Measurements from ENCODE around the gene BBS9. TPM values are rescaled to one million over a fixed set of nuclear protein-coding genes. Genes with fewer than 3 reads are reported as not detected.
"Not testable (repeated sequence)": the region's sequence is repeated elsewhere in the genome, so short reads cannot be mapped to it uniquely, and the experiment has no call there.

The BBS9 gene
- total RNA-seq, 2 donors from 2014 or later: 16.6 to 17.8 TPM

DNA sequence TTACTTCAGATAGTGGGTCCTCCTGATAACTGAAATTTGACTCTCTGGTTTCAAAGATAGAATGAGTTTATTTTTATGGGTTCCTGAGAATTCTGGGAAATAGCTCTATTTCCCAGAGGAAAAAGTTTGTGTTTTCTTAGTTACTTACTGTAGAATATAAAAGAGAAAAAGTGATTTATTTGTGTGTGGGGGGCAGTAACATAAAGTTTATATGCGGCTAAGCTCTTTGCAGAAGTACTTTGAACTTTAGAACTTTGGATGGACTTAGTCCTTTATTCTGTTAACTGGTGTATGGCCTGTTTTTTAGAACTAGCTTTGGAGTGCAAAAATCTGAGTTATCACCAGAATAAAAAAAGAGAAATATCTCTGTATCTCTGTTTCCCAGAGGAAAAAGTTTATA lies 157.1 kb downstream of the BBS9 start:
- Mint-ChIP-seq H3K27me3 (no peaks in the 10 kb centered on the region), H3K27ac (no peak overlapping the region), H3K4me1 (ENCODE audit: low read depth in 2 of 2) (no peaks in the 10 kb centered on the region), H3K9me3 (peaks cover 10% of the 10 kb centered on the region), H3K36me3 (peaks cover 22% of the 10 kb centered on the region), H3K4me3 (no peak overlapping the region)
- DNase-seq (ENCODE audit: low spot score) (no peak), ATAC-seq (no peak)

- H3K9me3 Mint-ChIP-seq: peaks cover 10% of the 10 kb centered on the region
- no peak overlapping the region for H3K27ac Mint-ChIP-seq
- H3K27me3 Mint-ChIP-seq: no peaks in the 10 kb centered on the region
- ATAC-seq (no peak), DNase-seq (ENCODE audit: low spot score) (no peak)
- no peak overlapping the region for H3K4me3 Mint-ChIP-seq
- peaks cover 22% of the 10 kb centered on the region for H3K36me3 Mint-ChIP-seq
- no peaks in the 10 kb centered on the region for H3K4me1 Mint-ChIP-seq (ENCODE audit: low read depth in 2 of 2)
These were observed 158.4 kb downstream of the BBS9 start for GRCh38 chr7:33287738-33288137.

- peaks cover 10% of the 10 kb centered on the region for H3K9me3 Mint-ChIP-seq
- no peak overlapping the region for H3K27ac Mint-ChIP-seq
- H3K4me3 Mint-ChIP-seq: no peak overlapping the region
- no peaks in the 10 kb centered on the region for H3K27me3 Mint-ChIP-seq
- DNase-seq (ENCODE audit: low spot score) (no peak), ATAC-seq (no peak)
- no peaks in the 10 kb centered on the region for H3K4me1 Mint-ChIP-seq (ENCODE audit: low read depth in 2 of 2)
- peaks cover 32% of the 10 kb centered on the region for H3K36me3 Mint-ChIP-seq
These were observed 169.5 kb downstream of the BBS9 start for GRCh38 chr7:33298848-33299247.

DNA sequence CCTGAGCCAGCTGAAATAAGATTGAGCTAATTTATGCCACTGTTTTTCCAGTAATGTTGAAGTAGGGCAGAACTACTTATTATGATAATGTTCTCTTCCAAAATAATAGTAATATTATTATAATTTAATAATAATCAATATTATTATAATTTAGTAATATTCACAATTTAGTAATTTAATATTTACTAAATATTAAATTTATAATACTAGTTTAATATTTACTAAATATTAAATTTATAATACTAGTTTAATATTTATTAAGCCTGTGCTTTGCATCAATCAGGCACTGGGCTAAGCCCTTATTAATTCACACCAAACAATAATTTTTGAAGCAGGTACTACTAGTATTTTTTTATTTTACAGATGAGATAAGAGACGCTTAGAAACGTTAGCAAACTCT lies 170.1 kb downstream of the BBS9 start:
- no peak for ATAC-seq
- Mint-ChIP-seq H3K4me1 (ENCODE audit: low read depth in 2 of 2) (no peaks in the 10 kb centered on the region), H3K9me3 (peaks cover 10% of the 10 kb centered on the region), H3K27ac (no peak overlapping the region), H3K27me3 (no peaks in the 10 kb centered on the region), H3K4me3 (no peak overlapping the region), H3K36me3 (peaks cover 32% of the 10 kb centered on the region)
- DNase-seq (ENCODE audit: low spot score): no peak

DNA sequence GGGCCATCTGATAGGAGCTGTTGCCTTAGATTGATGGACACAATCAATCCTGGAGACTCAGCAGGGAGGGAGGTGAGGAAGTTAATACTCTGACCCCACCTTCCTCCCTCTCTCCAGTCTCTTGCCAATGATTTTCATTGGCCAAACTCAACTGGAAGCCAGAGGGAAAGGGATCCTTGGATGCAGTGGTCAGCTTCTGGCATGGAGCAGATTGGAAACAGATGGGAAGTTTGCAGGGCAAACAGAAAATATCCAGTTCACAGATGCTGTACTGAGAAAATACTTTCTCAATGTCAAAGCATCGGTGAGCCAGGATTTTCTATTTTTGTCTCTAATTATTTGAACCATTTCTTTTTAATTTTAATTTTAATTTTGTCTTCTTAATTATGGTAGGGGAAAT lies 170.8 kb downstream of the BBS9 start:
- Mint-ChIP-seq H3K36me3 (peaks cover 32% of the 10 kb centered on the region), H3K4me3 (no peak overlapping the region)

GRCh38 chr7:33300742-33301141 lies 171.4 kb downstream of the BBS9 start:
- peaks cover 11% of the 10 kb centered on the region for H3K9me3 Mint-ChIP-seq
- no peak overlapping the region for H3K27ac Mint-ChIP-seq
- no peak for ATAC-seq
- no peaks in the 10 kb centered on the region for H3K4me1 Mint-ChIP-seq (ENCODE audit: low read depth in 2 of 2)
- H3K27me3 Mint-ChIP-seq: no peaks in the 10 kb centered on the region
- peaks cover 34% of the 10 kb centered on the region for H3K36me3 Mint-ChIP-seq
- no peak overlapping the region for H3K4me3 Mint-ChIP-seq
- DNase-seq (ENCODE audit: low spot score): no peak

More for the DNA sequence above, 170.8 kb downstream of the BBS9 start:
- Mint-ChIP-seq H3K27ac (no peak overlapping the region), H3K27me3 (no peaks in the 10 kb centered on the region), H3K9me3 (peaks cover 10% of the 10 kb centered on the region), H3K4me1 (ENCODE audit: low read depth in 2 of 2) (no peaks in the 10 kb centered on the region)
- no peak for DNase-seq (ENCODE audit: low spot score)
- ATAC-seq: no peak

- not testable (repeated sequence) for H3K27me3 Mint-ChIP-seq, ATAC-seq
These were observed 174.7 kb downstream of the BBS9 start for GRCh38 chr7:33303978-33304557.

DNA sequence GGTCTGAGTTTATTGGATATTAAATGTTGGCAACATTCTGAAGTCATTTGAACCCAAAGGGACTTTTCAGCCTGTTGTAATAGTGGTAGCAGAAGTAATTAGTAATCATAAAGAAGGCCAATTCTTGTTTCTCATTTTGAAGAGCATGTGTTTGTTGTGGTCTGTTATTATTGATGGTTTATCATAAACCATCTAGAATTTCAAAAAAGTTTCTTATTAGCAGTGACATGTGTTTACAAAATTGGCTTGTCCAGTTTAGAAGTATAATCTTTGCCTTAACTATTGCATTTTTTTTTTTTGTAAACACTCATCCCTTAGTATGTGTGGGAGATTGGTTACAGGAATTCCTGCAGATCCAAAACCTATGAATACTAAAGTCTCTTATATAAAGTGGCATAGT lies 177.8 kb downstream of the BBS9 start:
- Mint-ChIP-seq H3K4me1 (ENCODE audit: low read depth in 2 of 2) (peaks cover 0 to 5% of the 10 kb centered on the region in 2 donors), H3K27ac (no peak overlapping the region), H3K9me3 (peaks cover 7% of the 10 kb centered on the region), H3K27me3 (no peaks in the 10 kb centered on the region), H3K4me3 (no peak overlapping the region), H3K36me3 (peaks cover 16% of the 10 kb centered on the region)
- DNase-seq (ENCODE audit: low spot score) (no peak), ATAC-seq (no peak)

More at GRCh38 chr7:33303978-33304557, 174.7 kb downstream of the BBS9 start:
- Mint-ChIP-seq H3K36me3 (peaks cover 38% of the 10 kb centered on the region), H3K9me3 (peaks cover 13% of the 10 kb centered on the region)
- not testable (repeated sequence) for H3K4me1 Mint-ChIP-seq (ENCODE audit: low read depth in 2 of 2); H3K4me3 Mint-ChIP-seq; H3K27ac Mint-ChIP-seq; DNase-seq (ENCODE audit: low spot score)

DNA sequence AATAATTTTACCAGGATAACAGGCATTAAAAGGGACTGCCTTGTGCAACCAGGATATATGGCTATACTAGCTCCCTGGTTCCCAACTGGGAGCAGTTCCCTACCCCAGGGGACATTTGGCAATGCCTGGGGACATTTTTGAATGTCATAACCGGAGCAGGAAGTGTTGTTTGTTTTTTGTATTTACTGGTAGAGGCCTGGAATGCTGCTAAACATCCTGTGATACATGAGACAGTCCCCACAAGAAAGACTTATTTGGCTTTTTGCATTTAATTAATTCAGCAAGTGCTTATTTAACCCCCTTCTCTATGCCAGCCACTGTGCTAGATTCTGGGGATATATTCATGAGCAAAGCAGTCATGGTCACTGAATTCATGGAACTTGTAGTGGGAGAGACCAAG lies 181.2 kb downstream of the BBS9 start:
- Mint-ChIP-seq H3K36me3 (peaks cover 6% of the 10 kb centered on the region), H3K27me3 (no peaks in the 10 kb centered on the region), H3K4me3 (no peak overlapping the region), H3K9me3 (peaks cover 3% of the 10 kb centered on the region), H3K4me1 (ENCODE audit: low read depth in 2 of 2) (peaks cover 0 to 5% of the 10 kb centered on the region in 2 donors), H3K27ac (no peak overlapping the region)
- ATAC-seq (no peak), DNase-seq (ENCODE audit: low spot score) (no peak)

DNA sequence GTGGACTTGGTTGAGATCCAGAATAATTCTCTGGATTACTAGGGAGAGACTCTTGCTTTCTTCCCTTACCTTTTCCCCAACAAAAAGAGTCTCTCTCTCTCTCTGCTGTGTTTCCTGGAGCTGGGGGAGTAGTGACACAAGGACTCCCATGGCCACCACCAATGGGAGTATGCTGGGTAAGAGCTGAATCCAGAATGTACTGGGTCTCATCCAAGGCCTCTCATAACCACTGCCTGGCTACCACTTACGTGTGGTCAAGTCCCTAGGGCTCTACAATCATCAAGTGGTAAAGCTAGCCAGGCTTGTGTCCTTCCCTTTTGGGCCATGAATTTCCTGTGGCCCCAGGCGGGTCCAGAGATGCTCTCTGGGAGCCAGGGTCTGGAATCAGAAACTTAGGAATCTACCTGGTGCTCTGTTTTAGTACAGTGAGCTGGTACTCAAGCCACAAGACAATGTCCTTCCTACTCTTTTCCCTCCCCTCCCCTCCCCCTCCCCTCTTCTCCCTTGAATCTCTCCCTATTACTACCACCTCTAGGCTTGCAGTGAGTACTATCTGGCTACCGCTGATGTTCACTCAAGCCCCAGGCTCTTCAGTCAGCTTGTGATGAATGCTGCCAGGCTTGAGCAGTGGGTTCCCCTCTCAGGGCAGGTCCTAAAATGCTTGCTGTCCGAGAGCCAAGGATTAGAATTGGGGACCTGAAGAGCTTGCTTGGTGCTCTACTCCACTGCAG lies 196.6 kb downstream of the BBS9 start:
- Mint-ChIP-seq H3K4me1 (ENCODE audit: low read depth in 2 of 2) (no peaks in the 10 kb centered on the region), H3K36me3 (peaks cover 37% of the 10 kb centered on the region), H3K4me3 (no peak overlapping the region), H3K9me3 (peaks cover 13% of the 10 kb centered on the region), H3K27ac (no peak overlapping the region), H3K27me3 (no peaks in the 10 kb centered on the region)
- DNase-seq (ENCODE audit: low spot score) (no peak), ATAC-seq (no peak)

GRCh38 chr7:33326485-33326848 lies 197.1 kb downstream of the BBS9 start:
- H3K4me3 Mint-ChIP-seq: no peak overlapping the region
- ATAC-seq: no peak
- H3K9me3 Mint-ChIP-seq: peaks cover 13% of the 10 kb centered on the region
- no peak for DNase-seq (ENCODE audit: low spot score)
- no peaks in the 10 kb centered on the region for H3K4me1 Mint-ChIP-seq (ENCODE audit: low read depth in 2 of 2)
- H3K27ac Mint-ChIP-seq: no peak overlapping the region
- peaks cover 32% of the 10 kb centered on the region for H3K36me3 Mint-ChIP-seq
- H3K27me3 Mint-ChIP-seq: no peaks in the 10 kb centered on the region

GRCh38 chr7:33327427-33327826 lies 198.1 kb downstream of the BBS9 start:
- no peaks in the 10 kb centered on the region for H3K27me3 Mint-ChIP-seq
- no peak overlapping the region for H3K27ac Mint-ChIP-seq
- H3K36me3 Mint-ChIP-seq: peaks cover 27% of the 10 kb centered on the region
- peaks cover 13% of the 10 kb centered on the region for H3K9me3 Mint-ChIP-seq
- ATAC-seq (no peak), DNase-seq (ENCODE audit: low spot score) (no peak)
- H3K4me3 Mint-ChIP-seq: no peak overlapping the region
- H3K4me1 Mint-ChIP-seq (ENCODE audit: low read depth in 2 of 2): no peaks in the 10 kb centered on the region

DNA sequence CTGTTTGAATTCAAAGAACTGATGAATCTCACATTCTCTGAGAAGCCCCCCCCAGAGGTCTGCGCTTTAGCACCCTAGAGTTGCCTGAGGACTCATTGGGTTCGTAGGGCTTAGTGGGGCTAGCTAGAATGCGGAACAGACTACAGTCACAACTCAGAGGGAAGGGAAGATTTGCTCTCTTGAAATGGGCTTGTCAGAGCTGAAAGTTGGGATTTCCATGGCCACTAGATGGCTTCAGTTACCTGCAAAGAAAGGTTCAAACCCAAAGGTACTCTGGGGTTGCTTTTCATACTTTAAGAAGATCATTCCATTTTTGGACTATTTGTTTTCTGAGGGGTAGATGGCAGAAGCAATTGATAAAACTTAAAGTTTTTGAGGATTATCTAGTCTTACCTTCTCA lies 205.0 kb downstream of the BBS9 start:
- no peak for ATAC-seq
- no peaks in the 10 kb centered on the region for H3K9me3 Mint-ChIP-seq
- no peak overlapping the region for H3K27ac Mint-ChIP-seq
- no peak for DNase-seq (ENCODE audit: low spot score)
- no peaks in the 10 kb centered on the region for H3K4me1 Mint-ChIP-seq (ENCODE audit: low read depth in 2 of 2)
- no peak overlapping the region for H3K4me3 Mint-ChIP-seq
- no peaks in the 10 kb centered on the region for H3K36me3 Mint-ChIP-seq
- H3K27me3 Mint-ChIP-seq: no peaks in the 10 kb centered on the region

GRCh38 chr7:33336820-33337219 lies 207.5 kb downstream of the BBS9 start:
- DNase-seq (ENCODE audit: low spot score) (no peak), ATAC-seq (no peak)
- no peaks in the 10 kb centered on the region for H3K27me3 Mint-ChIP-seq
- no peak overlapping the region for H3K27ac Mint-ChIP-seq
- no peak overlapping the region for H3K4me3 Mint-ChIP-seq
- no peaks in the 10 kb centered on the region for H3K9me3 Mint-ChIP-seq
- H3K36me3 Mint-ChIP-seq: no peaks in the 10 kb centered on the region
- no peaks in the 10 kb centered on the region for H3K4me1 Mint-ChIP-seq (ENCODE audit: low read depth in 2 of 2)

Measured in natural killer cell treated with Interleukin-12 subunit alpha and Interleukin-12 subunit beta and Interleukin-15 and Interleukin-18, amount 100 ng/mL, for 72 hours (primary cell).